GM18951 (cell line): ENCODE results near the gene GAL3ST2.
"Not testable (repeated sequence)": the region's sequence is repeated elsewhere in the genome, so short reads cannot be mapped to it uniquely, and the experiment has no call there.

Experiments
- POLR2A ChIP-seq: IDR thresholded peaks from 4 replicates; pipeline ENCODE4 v1.6.1; 2011; ENCODE audit warnings: mild to moderate bottlenecking; ENCODE audit not compliant: insufficient read length, insufficient read depth; ENCODE audit errors: extremely low read depth
- in situ Hi-C: fragments of 300-500 bp; cut with MboI; formaldehyde crosslinking; loops from one replicate; pipeline ENCODE4 v1.12.0; 2022; ENCODE audit warnings: low sequenced_read_pairs, mixed read lengths, inconsistent platforms; ENCODE audit not compliant: unreplicated experiment

GAL3ST2 gene

GRCh38 chr2:241777686-241778627 is 1.3 kb downstream of the GAL3ST2 start:
- in situ Hi-C loops, result no loop called here
- no peak for TF ChIP-seq POLR2A

DNA sequence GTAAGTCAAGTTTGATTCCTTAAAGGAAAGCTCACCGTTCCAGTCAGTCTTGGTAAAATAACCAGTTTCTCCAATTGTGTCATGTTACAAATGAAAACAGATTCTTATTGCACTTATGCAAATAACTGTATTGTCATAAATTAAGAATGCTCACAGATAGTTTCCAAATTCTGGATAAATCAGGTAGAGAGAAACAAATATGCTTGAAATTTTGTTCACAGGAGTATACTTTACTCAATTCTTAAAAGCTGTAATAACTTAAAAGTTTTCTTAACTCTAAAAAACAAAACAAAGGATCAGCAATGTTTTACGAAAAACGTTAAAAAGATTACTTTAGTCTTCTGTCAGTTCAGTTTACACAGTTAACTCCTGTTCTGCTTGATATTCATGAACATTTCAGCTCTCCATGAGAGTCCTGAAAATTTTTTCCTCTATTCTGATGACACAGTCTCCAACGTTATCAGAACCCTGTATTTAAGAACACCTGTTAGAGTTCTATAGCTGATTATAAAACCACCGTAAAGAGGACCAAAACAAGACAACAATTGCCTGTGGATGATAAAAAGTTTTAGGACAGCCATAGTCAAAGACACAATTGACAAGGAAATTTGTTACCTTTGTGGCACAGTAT is 4.4 kb downstream of the GAL3ST2 start:
- in situ Hi-C loops, result no loop called here
- no peak for TF ChIP-seq POLR2A

- in situ Hi-C loops, result not testable (repeated sequence)
Observed at GRCh38 chr2:241782053-241782452, 5.4 kb downstream of the GAL3ST2 start.

DNA sequence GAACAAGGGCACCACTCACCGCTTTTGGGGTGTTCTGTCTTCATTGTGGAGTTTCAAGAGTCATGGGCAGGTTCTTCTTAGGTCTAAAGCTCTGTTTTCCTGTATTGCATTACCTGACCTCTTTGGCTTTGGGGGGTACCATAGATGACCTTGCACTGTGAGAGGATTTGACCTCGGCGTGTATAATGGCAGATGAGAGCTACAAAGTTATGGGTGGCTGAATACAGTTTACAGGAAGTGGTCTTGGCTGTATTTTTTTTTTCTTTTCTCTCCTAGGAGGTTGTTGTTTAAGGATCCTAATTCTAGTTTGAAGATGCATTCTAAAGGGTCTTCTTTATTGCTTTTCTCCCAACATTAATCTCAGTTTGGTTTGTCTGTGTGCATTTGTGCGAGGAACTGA is 11.5 kb downstream of the GAL3ST2 start:
- no peak for TF ChIP-seq POLR2A
- in situ Hi-C loops, result no loop called here

GRCh38 chr2:241788572-241788971 is 11.9 kb downstream of the GAL3ST2 start:
- no peak for TF ChIP-seq POLR2A
- in situ Hi-C loops, result no loop called here

- in situ Hi-C loops, result not testable (repeated sequence)
Observed at GRCh38 chr2:241791385-241791784, 14.8 kb downstream of the GAL3ST2 start.

DNA sequence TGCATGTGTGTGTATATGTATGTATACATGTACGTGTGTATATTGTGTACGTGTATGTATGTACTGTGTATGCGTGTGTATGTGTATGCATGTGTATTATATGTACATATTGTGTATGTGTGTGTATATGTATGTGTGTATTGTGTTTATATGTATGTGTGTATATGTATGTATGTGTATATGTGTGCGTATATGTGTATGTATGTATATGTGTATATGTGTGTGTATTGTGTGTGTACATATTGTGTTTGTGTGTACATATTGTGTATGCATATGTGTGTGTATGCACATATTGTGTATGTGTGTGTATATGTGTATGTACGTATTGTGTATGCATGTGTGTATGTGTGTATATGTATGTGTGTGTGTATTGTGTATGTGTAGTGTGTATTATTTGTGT is 16.8 kb downstream of the GAL3ST2 start:
- TF ChIP-seq POLR2A, result no peak
- in situ Hi-C loops, result no loop called here

GRCh38 chr2:241794250-241794823 is 17.7 kb downstream of the GAL3ST2 start:
- in situ Hi-C loops, result no loop called here
- no peak for TF ChIP-seq POLR2A

DNA sequence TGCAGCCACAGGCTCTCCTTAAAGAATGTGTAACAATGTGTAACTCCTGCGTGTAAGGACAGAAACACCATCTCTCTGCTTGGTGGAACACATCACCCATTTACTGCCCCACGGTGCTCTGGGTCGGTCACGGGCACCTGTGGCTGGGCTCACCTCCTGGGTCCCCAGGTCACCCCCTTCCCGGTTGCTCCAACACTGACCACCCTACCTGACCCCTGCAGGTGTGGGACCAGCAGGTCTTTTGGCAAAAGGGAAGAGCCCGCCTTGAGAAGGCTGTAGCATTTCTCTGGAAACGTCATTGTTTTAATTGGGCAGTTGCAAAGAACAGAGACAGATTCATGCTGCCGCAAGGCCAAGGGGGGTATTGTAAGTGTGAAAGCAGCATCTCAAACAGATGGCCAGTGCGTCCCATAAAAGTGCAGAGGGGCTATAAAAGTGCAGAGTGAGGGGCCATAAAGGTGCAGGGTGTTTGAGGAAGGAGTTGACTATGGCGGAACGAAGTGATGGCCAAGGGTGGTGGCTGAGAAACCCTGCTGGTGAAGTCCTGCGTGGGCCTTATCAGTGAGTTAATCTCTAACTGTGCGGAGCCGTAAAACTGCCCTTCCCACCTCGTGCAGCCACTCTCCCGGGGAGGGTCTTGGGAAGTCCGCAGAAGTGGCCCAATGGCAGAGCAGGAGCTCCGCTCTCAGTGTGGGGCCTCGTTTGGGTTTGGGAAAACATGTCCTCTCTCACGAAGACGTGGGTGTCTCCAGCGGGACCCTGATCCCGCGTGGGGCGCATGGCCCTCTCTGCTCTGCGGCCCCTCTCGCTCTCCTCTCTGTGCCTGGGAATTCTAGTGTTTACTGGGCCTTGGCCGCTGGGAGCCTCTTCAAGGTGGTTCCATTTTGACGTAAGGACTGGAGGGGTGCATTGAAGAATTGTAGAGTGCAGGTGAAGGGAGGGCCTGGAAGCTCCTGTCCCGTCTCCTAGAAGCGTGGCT is 18.7 kb downstream of the GAL3ST2 start:
- in situ Hi-C loops, result no loop called here
- no peak for TF ChIP-seq POLR2A

- TF ChIP-seq POLR2A, result no peak
- in situ Hi-C loops, result no loop called here
Observed at GRCh38 chr2:241796209-241796608, 19.6 kb downstream of the GAL3ST2 start.

GRCh38 chr2:241796610-241797138 is 20.1 kb downstream of the GAL3ST2 start:
- no peak for TF ChIP-seq POLR2A
- in situ Hi-C loops, result no loop called here

GRCh38 chr2:241797441-241798080 is 20.9 kb downstream of the GAL3ST2 start:
- no peak for TF ChIP-seq POLR2A
- in situ Hi-C loops, result no loop called here
